NCI-H510A (cell line): Measurements from ENCODE around the gene PTPN4.
"Not testable (repeated sequence)": the region's sequence is repeated elsewhere in the genome, so short reads cannot be mapped to it uniquely, and the experiment has no call there.

Experiments
- DNase-seq: peaks from one replicate; lab custom pipeline; 2025; lab: John Stamatoyannopoulos, UW

The PTPN4 gene

DNA sequence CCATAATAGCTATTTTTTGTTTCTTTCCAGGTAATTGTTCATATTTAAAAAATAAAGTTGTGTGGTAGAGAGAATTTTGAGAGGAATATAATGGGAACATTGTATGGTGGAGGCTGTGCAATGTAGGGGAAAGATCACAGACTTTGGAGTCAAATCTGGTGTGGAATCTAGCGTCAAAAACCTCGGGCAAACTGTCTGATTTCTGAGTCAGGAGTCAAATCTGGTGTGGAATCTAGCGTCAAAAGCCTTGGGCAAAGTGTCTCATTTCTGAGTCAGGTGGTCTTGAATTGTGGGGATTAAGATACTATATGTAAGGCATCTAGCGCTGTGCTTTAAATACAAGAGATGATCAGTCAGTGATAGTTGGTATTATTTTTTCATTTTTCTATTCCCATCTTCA is 5.1 kb downstream of the PTPN4 start:
- DNase-seq = no peak

DNA sequence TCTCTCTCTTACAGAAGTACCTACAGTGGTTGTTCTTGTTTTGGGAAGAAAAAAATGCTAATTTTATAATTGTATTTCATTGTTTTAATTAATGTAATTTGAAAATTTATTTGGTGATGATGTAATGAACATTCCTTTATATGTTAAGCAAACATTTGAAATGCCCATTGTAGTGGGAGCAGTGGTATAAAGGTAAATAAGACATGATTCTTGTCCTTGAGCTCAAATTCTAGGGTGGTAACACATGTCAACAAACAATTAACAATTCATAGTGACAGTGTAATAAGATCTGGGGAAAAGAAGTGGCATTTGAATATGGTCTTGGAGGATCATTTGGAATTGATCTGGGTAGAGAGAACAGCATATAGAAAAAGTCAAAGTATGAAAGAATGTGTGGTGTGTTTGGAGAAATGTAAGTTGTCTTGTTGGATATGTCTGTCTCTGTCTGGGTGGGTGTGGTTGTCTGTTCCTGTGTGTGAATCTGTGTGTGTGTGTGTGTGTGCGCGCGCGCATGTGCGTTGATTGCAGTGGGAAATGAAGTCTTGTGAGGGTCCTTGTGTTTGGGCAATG is 5.8 kb downstream of the PTPN4 start:
- no peak for DNase-seq

DNA sequence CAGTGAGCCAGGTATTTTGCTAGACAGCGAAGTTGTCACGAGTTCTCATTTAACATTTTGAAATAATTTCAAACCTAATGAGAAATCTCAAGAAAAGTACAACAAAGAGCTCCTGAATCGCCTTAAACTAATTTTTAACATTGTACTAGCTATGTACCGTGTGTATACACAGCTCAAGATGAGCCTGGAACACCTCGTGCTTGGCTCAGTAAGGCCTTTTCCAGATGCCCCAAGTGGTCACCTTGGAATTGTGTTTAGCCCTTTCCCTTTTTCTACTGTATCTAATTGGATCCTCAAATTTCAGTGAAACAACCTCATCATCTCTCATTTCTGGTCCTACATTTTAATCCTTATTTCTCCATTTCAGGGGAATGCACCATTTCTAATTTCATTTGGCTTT is 7.2 kb downstream of the PTPN4 start:
- DNase-seq = no peak

DNA sequence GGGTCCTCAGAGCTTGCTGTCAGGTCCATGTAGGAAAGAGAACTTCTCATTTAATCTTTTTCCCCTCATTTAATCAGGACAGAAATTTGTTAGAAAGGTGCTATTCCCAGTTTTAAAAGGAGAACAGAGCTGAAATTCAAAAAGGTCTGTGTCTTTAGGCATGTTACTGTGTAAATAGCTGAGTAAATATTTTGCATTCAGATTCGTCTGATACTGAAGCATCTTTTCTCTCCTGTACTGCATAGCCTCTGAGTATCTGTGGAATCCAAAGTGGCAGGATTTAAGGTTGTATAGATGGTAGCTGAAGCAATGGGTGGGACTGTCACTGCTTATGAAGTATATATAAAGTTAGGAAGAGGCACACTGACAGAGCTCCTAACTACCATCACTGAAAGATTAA is 9.0 kb downstream of the PTPN4 start:
- no peak for DNase-seq

DNA sequence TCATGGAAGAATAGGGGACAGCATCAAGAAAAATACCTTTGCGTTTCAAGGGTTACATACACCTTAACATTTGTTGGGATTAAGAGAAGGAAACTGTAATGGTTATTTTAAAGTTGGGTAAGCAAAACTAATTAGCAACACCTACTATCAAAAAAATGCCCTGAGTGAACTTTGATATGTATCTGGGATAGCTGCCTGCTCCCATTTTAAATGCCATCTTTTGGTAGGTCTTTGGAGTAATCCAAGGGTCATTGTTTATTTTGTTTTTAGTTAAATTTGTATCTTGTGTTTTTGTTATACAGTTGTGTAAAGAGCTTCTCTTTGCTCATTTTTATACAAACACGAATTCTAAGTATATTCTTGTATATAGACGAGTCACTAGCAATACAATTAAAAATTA is 9.9 kb downstream of the PTPN4 start:
- no peak for DNase-seq

DNA sequence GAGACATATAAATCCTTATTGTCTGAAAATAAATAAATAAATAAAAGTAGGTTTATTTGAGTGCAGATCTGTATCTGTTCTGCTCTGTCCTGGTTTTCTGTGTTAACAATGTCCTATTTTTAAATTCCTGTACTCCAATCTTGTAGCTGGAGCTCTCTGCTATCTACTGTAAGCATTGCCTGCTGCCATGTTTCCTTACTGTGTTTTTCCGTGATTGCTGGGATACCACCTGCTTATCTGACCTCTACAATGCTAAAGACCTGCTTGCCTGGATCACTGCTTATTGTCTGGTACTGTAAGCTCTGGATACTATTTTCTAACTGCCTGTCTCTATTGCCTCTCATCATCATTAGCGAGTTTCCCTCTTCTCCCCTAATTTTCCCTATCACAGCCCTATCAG is 11.6 kb downstream of the PTPN4 start:
- no peak for DNase-seq

DNA sequence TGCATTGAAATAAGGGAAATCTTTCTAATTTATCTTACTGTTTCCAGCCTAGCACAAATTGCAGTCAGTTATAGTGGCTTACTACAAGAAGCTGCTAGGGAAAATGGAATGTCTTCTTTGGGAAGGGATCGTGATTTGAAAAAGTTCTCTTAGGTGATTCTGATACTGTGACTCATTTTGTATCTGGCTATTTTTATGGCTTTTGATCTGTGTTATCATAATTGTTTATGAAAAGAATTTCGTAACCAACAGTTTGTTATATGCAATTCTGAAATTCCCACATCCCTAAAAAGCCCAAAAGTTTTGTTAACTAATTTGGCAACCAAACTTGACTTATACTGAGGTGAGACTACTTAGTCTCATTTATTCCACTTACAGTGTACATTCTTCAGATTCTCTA is 12.4 kb downstream of the PTPN4 start:
- DNase-seq = no peak

DNA sequence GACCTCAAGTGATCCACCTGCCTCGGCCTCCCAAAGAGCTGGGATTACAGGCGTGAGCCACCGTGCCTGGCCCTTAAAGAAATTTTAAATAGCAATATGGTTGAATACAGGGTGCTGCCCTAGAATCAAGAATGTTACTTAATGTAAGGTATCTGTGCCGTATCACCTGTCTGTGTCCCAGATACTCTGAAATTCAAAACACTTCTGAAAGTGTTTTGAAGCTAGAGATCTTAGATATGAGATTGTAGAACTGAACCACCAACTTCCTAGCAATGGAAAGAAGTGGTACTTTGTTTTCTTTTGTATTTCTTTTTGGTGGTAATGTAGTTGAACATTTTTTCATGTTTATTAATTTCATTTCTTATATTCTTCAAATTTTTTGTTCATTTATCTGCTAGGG is 13.0 kb downstream of the PTPN4 start:
- no peak for DNase-seq

DNA sequence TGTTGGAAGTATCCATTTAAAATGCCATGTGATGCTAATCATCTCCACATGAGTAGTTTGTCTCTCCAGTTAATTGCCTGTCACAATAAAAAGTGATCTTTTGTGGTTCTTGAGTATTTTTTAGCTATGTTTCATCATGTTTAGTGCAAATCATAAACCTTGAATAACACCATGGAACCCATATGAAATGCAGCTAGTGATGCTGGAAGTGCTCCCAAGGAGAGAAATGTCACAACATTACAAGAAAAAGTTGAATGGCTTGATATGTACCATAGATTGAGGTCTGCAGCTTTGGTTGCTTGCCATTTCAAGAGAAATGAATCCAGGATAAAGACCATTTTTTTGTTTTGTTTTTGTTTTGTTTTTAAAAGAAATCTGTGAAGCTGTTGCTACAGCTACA is 14.3 kb downstream of the PTPN4 start:
- no peak for DNase-seq

DNA sequence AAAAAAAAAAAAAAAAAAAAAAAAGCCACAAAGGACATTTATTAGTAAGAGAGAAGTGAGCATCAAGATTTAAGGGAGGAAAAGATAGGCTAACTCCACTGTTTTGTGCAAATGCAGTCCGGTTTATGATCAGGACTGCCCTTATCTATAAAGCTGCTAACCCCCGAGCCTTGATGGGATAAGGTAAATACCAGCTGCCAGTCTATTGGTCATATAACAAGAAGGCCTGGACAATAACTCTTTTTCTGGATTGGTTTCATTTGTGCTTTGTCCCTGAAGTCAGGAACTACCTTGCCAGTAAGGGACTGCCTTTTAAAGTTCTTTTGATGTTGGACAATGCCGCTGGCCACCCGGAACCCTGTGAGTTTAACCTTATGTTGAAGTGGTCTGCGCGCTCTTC is 15.4 kb downstream of the PTPN4 start:
- DNase-seq = no peak

DNA sequence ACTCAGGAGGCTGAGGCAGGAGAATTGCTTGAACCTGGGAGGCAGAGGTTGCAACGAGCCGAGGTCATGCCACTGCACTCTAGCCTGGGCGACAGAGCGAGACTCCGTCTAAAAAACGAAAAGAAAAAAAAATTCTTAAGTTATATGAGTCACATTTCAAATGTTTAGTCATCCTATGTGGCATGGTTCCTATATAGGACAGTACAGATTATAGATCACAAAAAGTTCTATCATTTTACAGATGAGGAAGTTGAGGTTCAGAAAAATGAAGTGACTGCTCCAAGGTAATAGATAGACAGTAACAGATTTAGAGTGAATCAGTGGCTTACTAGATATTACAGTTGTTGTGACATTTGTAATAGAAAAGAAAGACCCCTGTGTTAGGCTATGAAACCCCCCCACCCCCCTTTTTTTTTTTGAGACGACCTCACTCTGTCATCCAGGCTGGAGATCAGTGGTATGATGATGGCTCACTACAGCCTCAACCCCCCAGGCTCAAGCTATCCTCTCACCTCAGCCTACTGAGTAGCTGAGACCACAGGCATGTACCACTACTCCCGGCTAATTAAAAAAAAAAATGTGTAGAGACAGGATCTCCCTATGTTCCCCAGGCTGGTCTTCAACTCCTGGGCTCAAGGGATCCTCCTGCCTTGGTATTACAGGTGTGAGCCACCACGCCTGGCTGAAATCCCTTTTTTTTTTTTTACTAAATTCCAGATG is 22.7 kb downstream of the PTPN4 start:
- DNase-seq = no peak

DNA sequence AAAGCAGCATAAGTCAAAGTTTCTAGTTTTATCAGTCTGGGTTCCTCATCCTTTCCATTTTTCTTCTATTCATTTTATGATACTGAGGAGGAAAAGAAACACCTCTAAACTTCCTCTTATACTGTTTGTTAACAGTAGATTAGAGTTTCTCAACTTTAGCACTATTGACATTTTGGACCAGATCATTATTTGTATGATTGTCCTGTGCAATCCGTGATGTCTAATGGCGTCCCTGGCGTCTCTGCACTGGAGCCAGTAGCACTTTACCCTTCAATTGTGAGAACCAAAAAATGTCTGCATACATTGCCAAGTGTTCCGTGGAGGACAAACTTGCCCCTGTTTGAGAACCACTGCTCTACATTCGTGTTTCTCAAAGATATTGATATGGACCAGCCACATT is 25.2 kb downstream of the PTPN4 start:
- no peak for DNase-seq

DNA sequence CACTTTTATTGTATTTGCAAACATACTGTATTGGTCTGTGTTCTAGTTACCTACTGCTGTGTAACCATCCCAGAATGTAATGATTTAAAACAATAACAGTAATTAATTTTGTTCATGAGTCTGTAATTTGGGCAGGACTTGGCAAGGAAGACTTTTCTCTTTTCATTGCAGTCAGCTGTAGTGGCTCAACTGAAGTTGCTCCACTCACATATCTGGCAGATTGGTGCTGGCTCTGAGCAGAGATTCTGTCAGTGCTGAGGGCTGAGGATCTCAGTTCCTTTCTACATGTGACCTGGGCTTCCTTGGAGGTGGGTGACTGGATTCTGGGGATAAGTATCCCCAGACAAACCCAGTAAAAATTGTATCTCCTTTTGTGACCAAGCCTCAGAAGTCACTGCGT is 26.6 kb downstream of the PTPN4 start:
- DNase-seq = no peak

DNA sequence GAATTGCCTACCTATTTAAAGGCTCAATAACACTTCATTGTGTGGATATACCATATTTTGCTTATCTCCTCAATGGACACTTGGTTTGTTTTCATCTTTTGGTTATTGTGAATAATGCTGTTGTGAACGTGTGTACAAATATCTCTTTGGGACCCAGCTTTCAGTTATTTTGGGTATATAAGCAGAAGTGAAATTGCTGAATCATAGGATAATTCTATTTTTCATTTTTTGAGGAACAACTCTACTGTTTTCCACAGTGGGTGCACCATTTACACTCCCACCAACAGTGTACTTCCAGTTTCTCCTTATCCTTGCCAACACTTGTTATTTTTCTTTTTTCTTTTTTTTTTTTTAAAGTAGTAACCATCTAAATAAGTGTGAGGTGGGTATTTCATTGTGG is 29.0 kb downstream of the PTPN4 start:
- no peak for DNase-seq

DNA sequence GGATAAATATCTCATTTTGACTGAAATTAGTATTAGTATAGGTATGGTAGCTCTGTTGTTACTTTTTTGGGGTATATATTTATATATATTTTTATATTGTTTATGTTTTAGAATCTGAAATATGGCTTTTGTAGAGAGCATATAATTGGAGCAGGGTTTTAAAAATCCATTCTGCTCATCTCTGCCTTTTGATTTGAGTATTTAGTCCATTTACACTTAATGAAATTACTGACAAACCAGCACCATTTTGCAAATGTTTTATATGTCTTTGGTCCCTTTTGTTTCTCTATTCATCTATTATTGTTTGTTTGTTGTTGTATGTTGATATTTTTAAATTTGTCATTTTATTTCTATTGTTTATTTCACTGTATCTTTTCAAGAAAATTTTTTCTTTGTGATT is 30.7 kb downstream of the PTPN4 start:
- DNase-seq = no peak

DNA sequence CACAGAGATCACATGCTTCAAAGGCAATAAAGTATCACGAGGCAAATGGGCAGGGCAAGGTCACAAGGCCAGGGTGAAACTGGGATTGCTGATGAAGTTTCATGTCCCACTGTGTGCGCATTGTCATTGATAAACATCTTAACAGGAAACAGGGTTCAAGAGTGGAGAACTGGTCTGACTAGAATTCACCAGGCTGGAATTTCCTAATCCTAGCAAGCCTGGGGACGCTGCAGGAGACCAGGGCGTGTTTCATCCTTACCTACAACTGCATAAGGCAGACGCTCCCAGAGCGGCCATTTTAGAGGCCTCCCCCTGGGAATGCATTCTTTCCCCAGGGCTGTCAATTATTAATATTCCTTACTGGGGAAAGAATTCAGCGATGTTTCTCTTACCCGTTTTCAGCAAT is 33.2 kb downstream of the PTPN4 start:
- no peak for DNase-seq

DNA sequence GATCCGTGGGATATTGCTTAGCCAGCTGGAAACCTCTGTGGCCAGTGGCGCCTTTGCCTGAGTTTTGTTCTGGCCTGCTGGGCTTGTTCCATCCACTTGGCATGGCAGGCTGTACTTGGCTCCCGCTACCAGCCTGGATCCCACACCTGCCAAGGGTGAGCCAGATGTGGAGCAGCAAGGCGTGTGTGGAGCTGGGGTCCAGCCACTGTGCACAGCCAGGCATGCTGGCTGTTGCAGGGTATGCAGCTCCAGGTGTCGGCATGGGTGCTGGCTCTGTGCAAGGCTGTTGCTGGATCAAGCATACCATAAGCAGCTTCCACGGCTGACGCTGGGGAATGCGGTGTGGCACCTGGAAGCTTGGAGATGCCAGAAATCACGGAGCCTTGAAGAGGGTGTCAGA is 34.5 kb downstream of the PTPN4 start:
- DNase-seq = no peak

DNA sequence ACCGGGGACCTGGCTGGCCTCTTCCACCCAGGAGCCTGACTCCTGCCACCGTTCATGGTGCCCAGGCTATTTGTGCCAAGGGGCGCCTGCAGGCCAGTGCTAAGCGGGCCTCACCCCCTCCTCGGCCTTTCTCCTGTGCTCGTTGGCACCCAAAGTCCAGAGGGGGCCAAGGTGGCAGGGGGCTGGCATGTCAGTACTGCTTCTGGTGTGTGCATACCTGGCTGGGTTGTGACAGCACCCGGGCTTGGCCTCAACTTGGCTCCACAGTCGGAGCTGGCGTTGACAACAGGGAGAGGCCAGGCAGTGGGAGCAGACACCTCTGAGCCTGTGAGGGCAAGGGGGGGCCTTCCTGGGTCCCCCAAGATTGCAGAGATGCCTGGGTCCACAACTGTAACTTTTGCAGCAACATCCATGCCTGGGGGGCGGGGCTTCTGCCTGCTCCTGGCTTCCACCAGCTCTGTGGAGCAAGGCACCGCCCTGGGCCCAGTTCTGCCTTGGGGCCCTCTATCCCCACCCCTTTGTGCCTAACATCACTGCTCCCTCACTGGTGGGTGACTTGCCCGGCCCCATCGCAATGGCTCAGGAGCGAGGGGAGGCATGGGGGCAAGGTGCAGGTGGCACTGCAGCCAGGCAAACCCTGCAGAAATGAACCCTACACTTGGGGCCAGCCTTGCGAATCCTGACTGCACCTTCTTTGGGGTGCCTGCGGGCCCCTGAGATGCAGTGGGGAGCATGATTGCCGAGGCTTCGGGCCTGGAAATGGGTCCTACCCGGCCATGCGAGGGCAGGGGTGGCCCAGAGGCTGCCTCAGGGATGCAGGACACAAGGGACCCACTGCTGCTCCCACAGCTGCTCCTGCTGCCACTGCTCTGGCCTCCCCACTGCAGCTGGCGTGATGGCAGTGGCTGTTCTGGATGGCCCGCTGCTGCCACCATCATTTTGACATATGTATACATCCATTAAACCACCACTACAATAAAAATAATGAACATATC is 35.9 kb downstream of the PTPN4 start:
- no peak for DNase-seq

DNA sequence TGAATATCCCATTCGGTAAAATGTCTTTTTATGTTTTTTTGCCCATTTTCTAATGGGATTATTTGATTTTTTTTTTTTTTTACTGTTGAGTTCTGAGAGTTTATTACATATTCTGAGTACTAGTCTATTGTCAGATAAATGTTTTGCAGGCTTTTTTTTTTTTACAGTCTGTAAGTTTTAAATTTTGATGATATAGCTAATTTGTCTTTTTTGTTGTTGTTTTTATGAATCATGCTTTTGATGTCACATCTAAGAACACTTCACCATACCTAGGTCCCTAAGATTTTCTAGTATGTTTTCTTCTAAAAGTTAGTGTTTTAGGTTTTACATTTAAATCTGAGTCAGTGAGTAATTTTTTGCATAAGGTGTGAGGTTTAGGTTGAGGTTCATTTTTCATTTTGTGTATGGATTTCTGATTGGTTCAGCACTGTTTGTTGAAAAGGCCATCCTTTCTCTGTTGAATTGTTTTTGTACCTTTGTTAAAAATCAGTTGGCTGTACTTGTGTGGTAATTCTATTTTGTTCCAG is 40.7 kb downstream of the PTPN4 start:
- DNase-seq = no peak

DNA sequence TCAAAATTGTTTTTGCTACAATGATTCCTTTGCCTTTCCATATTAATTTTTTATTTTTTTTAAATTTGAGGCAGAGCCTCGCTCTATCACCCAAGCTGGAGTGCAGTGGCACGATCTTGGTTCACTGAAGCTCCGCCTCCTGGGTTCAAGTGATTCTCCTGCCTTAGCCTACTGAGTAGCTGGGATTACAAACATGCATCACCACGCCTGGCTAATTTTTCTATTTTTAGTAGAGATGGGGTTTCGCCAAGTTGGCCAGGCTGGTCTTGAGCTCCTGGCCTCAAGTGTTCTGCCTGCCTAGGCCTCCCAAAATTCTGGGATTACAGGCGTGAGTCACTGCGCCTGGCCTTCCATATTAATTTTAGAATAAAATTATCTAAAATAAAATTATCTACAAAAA is 41.3 kb downstream of the PTPN4 start:
- DNase-seq = no peak

DNA sequence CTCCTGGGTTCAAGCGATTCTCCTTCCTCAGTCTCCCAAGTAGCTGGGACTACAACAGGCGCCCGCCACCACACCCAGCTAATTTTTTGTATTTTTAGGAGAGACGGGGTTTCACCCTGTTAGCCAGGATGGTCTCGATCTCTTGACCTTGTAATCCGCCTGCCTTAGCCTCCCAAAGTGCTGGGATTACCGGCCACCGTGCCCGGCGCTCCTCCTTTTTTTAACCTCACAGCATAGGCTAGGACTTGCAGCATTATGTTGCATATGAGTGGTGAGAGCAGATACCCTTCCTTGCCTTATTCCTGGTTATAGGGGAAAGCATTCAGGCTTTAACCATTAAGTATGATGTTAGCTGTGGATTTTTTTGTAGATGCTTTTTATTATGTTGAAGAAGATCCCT is 42.3 kb downstream of the PTPN4 start:
- DNase-seq = not testable (repeated sequence)

DNA sequence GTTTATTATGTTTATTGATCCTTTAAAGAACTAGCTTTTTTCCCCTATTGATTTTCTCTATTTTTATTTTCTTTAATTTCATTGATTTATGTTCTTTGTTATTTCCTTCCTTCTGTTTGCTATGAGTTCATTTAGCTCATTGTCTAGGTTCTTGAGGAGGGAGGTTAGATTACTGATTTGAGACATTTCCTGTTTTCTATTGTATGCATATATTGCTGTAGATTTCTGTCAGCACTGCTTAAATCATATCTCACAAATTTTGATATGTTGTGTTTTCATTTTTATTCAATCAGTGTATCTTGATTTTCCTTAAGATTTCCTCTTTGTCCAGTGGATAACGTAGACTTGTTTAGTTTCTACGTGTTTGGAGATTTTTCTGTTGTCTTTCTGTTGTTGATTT is 43.4 kb downstream of the PTPN4 start:
- DNase-seq = no peak

DNA sequence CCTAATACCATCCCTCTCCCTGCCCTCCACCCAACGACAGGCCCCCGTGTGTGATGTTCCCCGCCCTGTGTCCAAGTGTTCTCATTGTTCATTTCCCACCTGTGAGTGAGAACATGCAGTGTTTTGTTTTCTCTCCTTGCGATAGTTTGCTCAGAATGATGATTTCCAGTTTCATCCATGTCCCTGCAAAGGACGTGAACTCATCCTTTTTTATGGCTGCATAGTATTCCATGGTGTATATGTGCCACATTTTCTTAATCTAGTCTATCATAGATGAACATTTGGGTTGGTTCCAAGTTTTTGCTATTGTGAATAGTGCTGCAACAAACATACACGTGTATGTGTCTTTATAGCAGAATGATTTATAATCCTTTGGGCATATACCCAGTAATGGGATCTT is 44.7 kb downstream of the PTPN4 start:
- DNase-seq = not testable (repeated sequence)
